GM08714 (cell line): Measurements from ENCODE around the gene IRAK1.
"Not testable (repeated sequence)": the region's sequence is repeated elsewhere in the genome, so short reads cannot be mapped to it uniquely, and the experiment has no call there.

Experiments used
- H3K4me3 ChIP-seq: fragments of 200-500 bp; sonication (Bioruptor generic); 2 replicates; pipeline ENCODE4 v1.5.1; 2014; ENCODE audit warnings: mild to moderate bottlenecking, low read length, inconsistent platforms
- ZNF274 ChIP-seq: IDR thresholded peaks from 2 replicates; pipeline ENCODE4 v1.6.1; 2012; ENCODE audit warnings: mild to moderate bottlenecking, low read depth, low read length

IRAK1 gene

GRCh38 chrX:154006947-154007346 lies 12.8 kb downstream of the IRAK1 start:
- H3K4me3 ChIP-seq = no peak overlapping the region
- TF ChIP-seq ZNF274 = no peak

GRCh38 chrX:154004315-154004714 lies 15.4 kb downstream of the IRAK1 start:
- H3K4me3 ChIP-seq = no peak overlapping the region
- TF ChIP-seq ZNF274 = no peak

- TF ChIP-seq ZNF274 = no peak
- no peak overlapping the region; the same call in 1 of the 2 replicates for H3K4me3 ChIP-seq
Measured at GRCh38 chrX:154002215-154002719, 17.4 kb downstream of the IRAK1 start.

GRCh38 chrX:154000051-154000450 lies 19.7 kb downstream of the IRAK1 start:
- TF ChIP-seq ZNF274 = no peak
- no peak overlapping the region for H3K4me3 ChIP-seq

- H3K4me3 ChIP-seq = no peak overlapping the region
- TF ChIP-seq ZNF274 = no peak
Measured at GRCh38 chrX:153999359-154000037, 20.2 kb downstream of the IRAK1 start.

GRCh38 chrX:153995504-153995903 lies 24.2 kb downstream of the IRAK1 start:
- no peak overlapping the region for H3K4me3 ChIP-seq
- TF ChIP-seq ZNF274 = no peak

GRCh38 chrX:153994398-153994797 lies 25.3 kb downstream of the IRAK1 start:
- H3K4me3 ChIP-seq = not testable (repeated sequence)

- no peak overlapping the region for H3K4me3 ChIP-seq
- no peak for TF ChIP-seq ZNF274
Measured at GRCh38 chrX:153993978-153994377, 25.7 kb downstream of the IRAK1 start.

- H3K4me3 ChIP-seq = no peak overlapping the region
- no peak for TF ChIP-seq ZNF274
Measured at GRCh38 chrX:153993079-153993478, 26.6 kb downstream of the IRAK1 start.

GRCh38 chrX:153992180-153992579 lies 27.5 kb downstream of the IRAK1 start:
- no peak for TF ChIP-seq ZNF274
- no peak overlapping the region for H3K4me3 ChIP-seq

GRCh38 chrX:153991013-153991580 lies 28.6 kb downstream of the IRAK1 start:
- H3K4me3 ChIP-seq = no peak overlapping the region
- TF ChIP-seq ZNF274 = no peak

GRCh38 chrX:153989973-153990655 lies 29.6 kb downstream of the IRAK1 start:
- no peak overlapping the region for H3K4me3 ChIP-seq
- no peak for TF ChIP-seq ZNF274

- no peak overlapping the region for H3K4me3 ChIP-seq
- TF ChIP-seq ZNF274 = no peak
Measured at GRCh38 chrX:153988493-153988892, 31.2 kb downstream of the IRAK1 start.

GRCh38 chrX:153984351-153985178 lies 35.1 kb downstream of the IRAK1 start:
- H3K4me3 ChIP-seq = no peak overlapping the region; the same call in 1 of the 2 replicates
- TF ChIP-seq ZNF274 = no peak
